GM12878 (cell line): ENCODE results near the gene HIVEP3.

Experiments used
- CTCF ChIP-seq, 3 experiments: IDR thresholded peaks in 2 of 3; conservative IDR thresholded peaks in 1 of 3; 2 replicates each; pipeline ENCODE4 v1.5.1; 2011; ENCODE audit warnings: low read depth in 3 of 3, low read length in 3 of 3, mild to moderate bottlenecking in 3 of 3, control low read depth in 2 of 3, moderate library complexity in 2 of 3, inconsistent platforms in 1 of 3, mixed read lengths in 1 of 3; ENCODE audit not compliant: control insufficient read depth in 2 of 3, insufficient read depth in 1 of 3; ENCODE audit errors: extremely low read depth in 1 of 3
- E2F4 ChIP-seq: IDR thresholded peaks from 2 replicates; pipeline ENCODE4 v1.6.1; 2012; ENCODE audit warnings: low read depth, low read length, improper control_type of control experiment
- EZH2 ChIP-seq: IDR thresholded peaks from 2 replicates; pipeline ENCODE4 v1.6.1; 2012; ENCODE audit warnings: low read depth, mild to moderate bottlenecking, control low read depth, inconsistent platforms, low read length, borderline replicate concordance; ENCODE audit not compliant: control insufficient read depth
- FOXK2 ChIP-seq: fragments of 450-650 bp; IDR thresholded peaks from 2 replicates; pipeline ENCODE4 v1.6.1; 2017; ENCODE audit warnings: mild to moderate bottlenecking, moderate library complexity
- JUND ChIP-seq: IDR thresholded peaks from 2 replicates; pipeline ENCODE4 v1.6.1; 2012; ENCODE audit warnings: low read depth, mild to moderate bottlenecking, low read length, improper control_type of control experiment, moderate library complexity
- NFYA ChIP-seq: IDR thresholded peaks from 2 replicates; pipeline ENCODE4 v1.6.1; 2011; ENCODE audit warnings: low read depth, mild to moderate bottlenecking, low read length, improper control_type of control experiment, borderline replicate concordance
- SUZ12 ChIP-seq: fragments of 200-600 bp; sonication (generic); IDR thresholded peaks from one replicate; pipeline ENCODE4 v1.6.1; 2018; ENCODE audit warnings: antibody characterized with exemption, mild to moderate bottlenecking; ENCODE audit not compliant: unreplicated experiment
- TARDBP ChIP-seq: IDR thresholded peaks from 2 replicates; pipeline ENCODE4 v1.6.1; 2016; ENCODE audit warnings: borderline replicate concordance
- TCF12 ChIP-seq: IDR thresholded peaks from 2 replicates; pipeline ENCODE4 v1.6.1; 2011; ENCODE audit warnings: low read depth, mild to moderate bottlenecking, low read length
- ZNF274 ChIP-seq: IDR thresholded peaks from one replicate; pipeline ENCODE4 v1.8.0; 2011; ENCODE audit not compliant: insufficient read length, insufficient read depth

DNA sequence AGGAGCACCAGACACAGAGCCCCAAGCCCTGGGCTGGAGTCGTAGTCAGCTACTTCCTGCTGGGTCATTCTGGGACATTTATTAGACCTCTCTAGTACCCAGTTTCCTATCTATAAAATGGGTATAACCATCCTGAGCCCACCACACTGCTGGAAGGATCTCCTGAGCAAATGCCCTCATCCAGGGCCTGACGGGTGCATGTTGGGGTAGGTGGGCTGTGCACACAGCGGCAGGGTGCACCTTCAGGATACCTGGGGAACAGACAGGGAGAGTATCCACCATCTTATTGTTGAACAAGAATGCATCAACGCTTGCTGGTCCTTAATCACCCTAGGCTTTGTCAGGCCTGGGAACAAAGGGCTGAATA is 191.0 kb downstream of the HIVEP3 start:
- TF ChIP-seq CTCF (IDR thresholded peaks at IDR 0.05 in 2 of 3, conservative IDR thresholded peaks at IDR 0.05 in 1 of 3; ENCODE audit: control insufficient read depth in 2 of 3, extremely low read depth in 1 of 3, insufficient read depth in 1 of 3, low read depth in 3 of 3, low read length in 3 of 3) (no peak), NFYA (no peak), TARDBP (no peak), E2F4 (no peak), JUND (no peak), ZNF274 (no peak), SUZ12 (no peak), EZH2 (no peak), TCF12 (no peak), FOXK2 (no peak)
